D721Med (cell line): ENCODE measurements around the gene PDCD4.

ENCODE experiments used
- DNase-seq: peaks from one replicate; pipeline ENCODE4 v3.0.0; 2011; ENCODE audit warnings: low spot score; ENCODE audit not compliant: insufficient read length
- FAIRE-seq: peaks from 2 replicates; lab custom pipeline; 2011; peaks lifted over from hg19 to GRCh38; lab: Jason Lieb, UNC
- CTCF ChIP-seq: IDR thresholded peaks from 2 replicates; pipeline ENCODE4 v1.5.1; 2012; ENCODE audit warnings: mild to moderate bottlenecking, control low read depth; ENCODE audit not compliant: insufficient read depth; ENCODE audit errors: missing control alignments

Gene PDCD4

GRCh38 chr10:110845756-110846620 lies 25.7 kb upstream of the PDCD4 start:
- DNase-seq (no peak), FAIRE-seq (no peak)
- TF ChIP-seq CTCF: no peak

GRCh38 chr10:110847374-110847773 lies 24.4 kb upstream of the PDCD4 start:
- FAIRE-seq: no peak
- no peak for DNase-seq
- TF ChIP-seq CTCF: no peak

- FAIRE-seq (no peak), DNase-seq (no peak)
- TF ChIP-seq CTCF: no peak
These were observed 23.6 kb upstream of the PDCD4 start for GRCh38 chr10:110848106-110848505.

GRCh38 chr10:110850099-110850498 lies 21.6 kb upstream of the PDCD4 start:
- TF ChIP-seq CTCF: no peak
- FAIRE-seq: no peak
- no peak for DNase-seq

- FAIRE-seq: no peak
- DNase-seq: no peak
- no peak for TF ChIP-seq CTCF
These were observed 20.6 kb upstream of the PDCD4 start for GRCh38 chr10:110851020-110851612.

GRCh38 chr10:110852255-110852896 lies 19.4 kb upstream of the PDCD4 start:
- no peak for TF ChIP-seq CTCF
- DNase-seq (no peak), FAIRE-seq (no peak)

GRCh38 chr10:110852947-110853346 lies 18.8 kb upstream of the PDCD4 start:
- FAIRE-seq (no peak), DNase-seq (no peak)
- TF ChIP-seq CTCF: no peak
